Dermis microvascular lymphatic vessel endothelial cell (primary cell): ENCODE measurements around the gene KCNJ16. TPM values are rescaled to one million over a fixed set of nuclear protein-coding genes. Genes with fewer than 3 reads are reported as not detected.

Experiments used
- DNase-seq, 2 donors: peaks; one replicate each; pipeline versions ENCODE4 v3.0.0 to v3.0.0-alpha.2; 2010; ENCODE audit warnings: low read depth in 2 of 2
- total RNA-seq: library from RNA; depleted of rRNA; stranded (reverse); fragments of >200 nt; gene quantifications from 2 replicates; pipeline ENCODE4 v1.2.1, GENCODE V29; 2014

The KCNJ16 gene
- total RNA-seq, 1 donor from 2014 or later, result not detected

DNA sequence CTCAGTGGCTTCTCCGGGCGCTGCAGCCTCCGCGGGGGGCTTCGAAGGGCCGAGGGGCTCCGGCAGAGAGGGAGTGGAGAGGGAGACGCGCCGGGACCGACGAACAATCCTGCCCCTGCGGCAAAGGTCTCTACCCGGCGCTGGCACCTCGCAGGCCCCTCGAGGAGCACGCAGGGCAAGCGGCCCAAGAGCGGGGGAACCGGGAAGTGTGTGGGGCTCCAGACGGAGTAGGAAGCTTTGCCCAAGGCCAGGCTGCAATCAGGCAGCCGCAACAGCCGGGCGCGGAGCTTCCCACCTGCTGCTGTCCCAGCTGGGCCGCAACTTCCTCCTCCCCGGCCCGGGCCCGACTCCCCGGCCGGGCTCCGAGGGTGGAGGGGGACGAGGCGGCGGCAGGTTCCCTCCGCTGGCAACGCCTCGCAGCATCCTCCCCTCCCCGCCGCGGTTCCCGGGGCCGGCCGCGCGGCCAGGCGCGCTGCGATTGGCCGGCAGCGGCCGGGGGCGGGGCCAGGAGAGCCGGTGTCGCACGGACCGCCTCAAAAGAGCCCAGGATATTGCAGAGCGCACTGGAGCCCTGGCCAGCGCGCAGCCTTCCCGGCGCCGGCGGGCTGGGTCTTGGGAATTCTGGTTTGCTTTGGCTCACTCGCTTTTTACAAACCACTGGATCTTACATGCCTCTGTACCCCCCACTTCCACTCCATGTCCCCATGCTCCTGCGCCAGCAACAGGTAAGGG, 94.1 kb downstream of the KCNJ16 start, which contains the start of gene KCNJ2:
Gene KCNJ2, plus strand, starts transcription at position 556 of the 732 bp plus-strand sequence. CDS start 5,508 bp downstream, outside the sequence.
- DNase-seq, result peak in 1 of 2 donors; percentile 84

DNA sequence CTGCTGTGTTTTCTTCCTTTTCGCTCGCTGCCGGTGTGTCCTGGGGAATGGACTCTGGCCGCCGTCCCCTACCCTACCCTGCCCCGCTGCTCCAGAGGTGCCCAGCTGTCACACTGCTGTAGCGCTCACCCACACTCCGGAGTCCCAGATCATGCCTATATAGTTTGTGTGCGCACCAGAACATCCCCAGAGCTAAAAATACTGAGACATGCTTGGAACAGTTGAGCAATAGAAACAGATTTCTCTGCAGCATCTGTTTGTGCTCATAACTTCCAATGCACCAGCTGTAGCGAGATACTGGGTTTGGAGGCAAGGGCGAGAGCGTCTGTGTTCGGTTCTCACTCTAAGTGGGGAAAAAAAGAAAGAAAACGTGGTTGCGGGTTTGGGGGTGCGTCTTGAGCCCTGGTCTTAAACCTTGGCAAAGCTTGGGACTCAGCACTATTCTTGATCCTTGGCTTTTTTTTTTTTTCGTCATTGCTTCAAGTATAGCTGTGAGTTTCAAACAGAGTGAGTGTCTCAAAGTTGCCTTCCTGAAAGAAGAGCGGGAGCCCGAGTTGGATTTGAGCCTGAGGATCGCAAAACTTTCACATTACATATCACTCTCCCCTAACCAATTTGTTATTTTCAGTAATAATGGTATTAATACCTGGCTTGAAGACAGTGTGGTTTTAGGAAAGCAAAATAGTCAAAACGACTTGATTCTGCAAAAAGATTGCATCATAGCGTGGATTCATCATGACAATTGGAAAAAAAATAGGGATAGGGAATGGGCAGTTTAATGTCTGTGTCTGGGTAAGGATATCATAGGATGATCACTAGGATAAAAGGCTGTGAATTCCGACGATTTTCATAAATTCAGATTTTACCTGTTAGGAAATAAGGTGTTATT, 94.9 kb downstream of the KCNJ16 start:
- DNase-seq, result peak in 1 of 2 donors; percentile 8

DNA sequence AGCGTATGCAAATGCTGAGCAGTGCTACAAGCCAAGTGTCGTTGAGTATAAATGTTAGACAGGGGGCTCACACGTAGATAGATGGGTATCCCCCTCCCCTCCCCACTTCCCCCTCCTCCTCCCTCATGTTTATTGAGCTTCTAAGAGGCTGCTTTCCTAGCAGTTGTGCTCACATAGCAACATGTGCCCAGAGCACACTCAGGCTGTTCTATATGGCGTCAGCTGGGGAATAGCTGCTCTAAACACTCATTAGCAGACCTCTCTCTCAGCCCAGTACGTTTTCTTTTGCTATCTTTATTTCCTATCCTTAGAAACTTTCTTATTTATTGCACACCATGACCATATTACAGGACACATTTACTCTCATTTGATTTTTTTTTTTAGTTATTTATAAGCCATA, 96.1 kb downstream of the KCNJ16 start:
- DNase-seq, result no peak

DNA sequence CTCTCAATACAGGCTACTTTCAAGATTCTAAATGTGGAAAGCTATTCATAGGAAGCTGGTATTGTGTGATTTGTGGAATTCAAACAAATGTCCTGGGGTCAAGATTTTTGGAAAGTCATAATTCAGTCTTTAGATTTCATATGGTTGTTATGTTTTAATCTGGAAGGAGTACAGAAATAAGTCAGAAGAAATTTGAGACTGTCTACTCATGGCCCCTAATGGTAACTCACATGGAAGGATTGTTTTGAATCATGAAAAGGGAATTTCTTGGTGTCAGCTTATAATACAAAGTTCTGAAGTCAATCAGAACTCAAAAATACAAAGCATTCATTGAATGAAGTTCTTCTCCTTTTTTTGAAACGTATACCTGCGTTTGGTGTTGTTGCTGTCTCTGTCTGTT, 97.4 kb downstream of the KCNJ16 start:
- DNase-seq, result no peak

DNA sequence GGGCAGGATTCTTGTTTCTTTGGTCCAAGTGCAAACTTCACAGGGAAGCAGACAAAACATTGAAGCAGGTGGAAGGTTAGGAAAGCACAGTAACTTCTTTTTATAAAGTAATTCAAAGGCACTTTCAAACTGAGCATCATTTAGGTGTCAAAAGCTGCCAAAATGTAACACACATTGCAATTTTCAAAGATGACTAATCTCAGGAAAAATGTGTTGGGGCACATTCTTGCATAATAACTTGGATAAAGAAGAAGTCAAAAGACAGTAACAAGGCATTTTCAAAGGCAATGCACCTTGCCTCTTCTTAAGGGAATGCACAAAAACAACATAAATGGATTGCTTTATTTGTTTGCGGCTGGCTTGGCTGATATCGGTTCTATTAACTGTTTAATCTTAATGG, 97.9 kb downstream of the KCNJ16 start:
- DNase-seq, result no peak

DNA sequence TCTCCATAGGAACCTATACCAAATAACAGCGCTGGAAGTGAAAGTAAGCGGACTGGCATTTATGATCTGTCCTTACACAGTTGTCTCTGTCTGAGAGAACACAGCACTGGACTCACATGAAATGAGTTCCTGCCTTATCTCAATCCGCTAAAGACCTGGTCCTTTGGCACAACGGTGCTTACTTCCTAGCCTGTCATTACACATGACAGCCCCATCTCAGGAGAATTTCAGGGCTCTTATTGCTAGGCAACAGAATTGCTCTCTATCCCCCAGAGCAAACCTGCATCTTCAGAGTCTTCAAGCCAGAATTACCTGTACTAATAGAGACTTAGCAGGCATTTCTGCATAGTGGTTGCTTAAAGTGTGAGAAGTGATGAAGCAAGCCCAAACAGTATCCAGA, 98.7 kb downstream of the KCNJ16 start:
- DNase-seq, result no peak

DNA sequence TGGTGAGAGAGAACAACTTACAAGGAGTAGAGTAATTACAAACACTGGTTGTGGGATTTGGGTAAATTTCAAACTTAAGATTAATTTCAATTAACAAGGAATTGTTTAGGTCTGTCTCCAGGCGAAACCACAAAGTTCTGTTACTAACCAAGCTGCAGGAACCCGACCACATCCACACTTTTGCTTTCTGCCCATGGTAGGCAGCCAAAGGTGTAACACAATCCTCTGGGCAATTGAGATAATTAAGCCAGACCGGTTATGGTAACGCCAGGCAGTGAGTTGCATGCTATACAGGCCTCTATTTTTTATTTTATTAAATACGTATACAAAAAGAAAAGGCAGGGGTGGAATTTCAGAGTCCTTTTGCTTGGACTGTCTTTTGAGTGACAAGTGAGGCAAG, 106.4 kb downstream of the KCNJ16 start:
- DNase-seq, result no peak

DNA sequence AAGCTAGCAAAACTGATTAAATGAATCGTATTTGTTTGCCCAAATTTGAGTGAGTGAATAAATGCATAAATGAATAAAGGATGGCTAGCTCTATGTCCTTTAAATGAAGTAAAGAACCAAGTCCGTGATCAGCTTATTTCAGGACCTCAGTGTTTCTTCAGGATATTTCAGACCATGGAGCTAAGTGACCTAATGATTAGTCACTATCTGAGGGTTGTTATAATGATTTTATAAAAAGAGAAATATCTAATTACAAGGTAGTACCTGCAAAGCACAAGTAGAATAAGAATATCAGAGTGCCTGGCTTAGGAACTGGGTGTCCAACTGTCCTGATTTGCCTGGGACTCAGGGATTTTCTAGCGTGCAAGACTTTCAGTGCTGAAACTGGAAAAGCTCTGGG, 106.8 kb downstream of the KCNJ16 start:
- DNase-seq, result no peak

DNA sequence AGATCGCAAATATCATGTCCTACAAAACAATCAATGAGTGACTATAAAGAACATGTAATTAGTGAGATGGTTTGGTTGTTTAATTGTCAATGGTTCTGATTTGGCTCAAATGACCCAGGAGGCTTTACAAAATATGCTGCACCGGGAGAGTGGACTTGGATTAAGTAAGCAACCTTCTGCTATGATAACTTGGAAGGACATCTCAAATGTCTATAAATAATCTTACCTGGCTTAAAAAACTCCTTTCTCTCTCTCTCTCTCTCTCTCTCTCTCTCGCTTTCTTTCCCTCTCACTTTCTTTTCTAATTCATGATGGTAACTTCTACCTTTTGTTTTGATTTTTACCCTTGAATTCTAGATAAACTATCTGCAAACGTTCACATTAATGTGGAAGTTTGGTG, 108.5 kb downstream of the KCNJ16 start:
- no peak for DNase-seq

DNA sequence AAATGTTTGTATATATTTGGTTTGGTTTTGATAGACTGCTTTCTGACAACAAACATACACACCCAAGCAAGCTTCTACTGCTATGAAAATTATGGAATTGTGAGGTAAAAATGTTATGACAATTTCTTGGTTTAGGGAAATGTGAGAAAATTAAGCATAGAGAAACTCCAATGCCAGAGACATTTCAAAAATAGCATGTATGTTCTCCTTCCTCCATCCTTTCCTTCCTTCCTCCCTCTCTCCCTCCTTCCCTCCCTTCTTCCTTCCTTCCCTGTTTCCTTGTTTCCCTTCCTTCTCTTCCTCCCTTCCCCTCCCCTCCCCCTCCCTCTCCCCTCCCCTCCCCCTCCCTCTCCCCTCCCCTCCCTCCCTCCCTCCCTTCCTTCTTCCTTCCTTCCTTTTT, 109.2 kb downstream of the KCNJ16 start:
- no peak for DNase-seq

DNA sequence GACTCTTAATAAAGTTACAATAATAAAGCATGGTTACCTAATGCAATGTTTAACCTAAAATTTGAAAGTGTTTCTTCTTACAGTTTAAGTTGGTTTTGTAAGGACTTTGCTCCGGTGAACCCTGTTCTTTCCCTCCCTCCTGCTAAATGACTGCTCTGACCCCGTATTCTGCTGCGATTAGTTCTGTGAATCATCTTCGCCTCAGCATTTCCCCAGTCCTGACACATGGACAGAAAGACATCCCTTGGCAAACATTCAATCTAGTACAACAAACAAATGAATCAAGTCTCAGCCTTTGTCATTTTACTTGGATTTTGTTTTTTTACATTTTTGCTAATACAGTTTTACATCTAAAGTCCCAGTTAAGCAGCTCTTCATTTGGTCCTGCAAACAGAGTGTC, 109.7 kb downstream of the KCNJ16 start:
- peak in 1 of 2 donors; percentile 68 for DNase-seq

Other genes with a start within 250 kb of the KCNJ16 start
- gene KCNJ2, start 94.3 kb downstream of the KCNJ16 start, total RNA-seq, result 1.3 and 1.7 TPM in 2 replicates